ENCODE results near the gene AGBL5. TPM values are rescaled to one million over a fixed set of nuclear protein-coding genes. Genes with fewer than 3 reads are reported as not detected.

The AGBL5 gene
- total RNA-seq, 1 donor from 2014 or later: 18.9 TPM

- Histone ChIP-seq H3K9me3 (no peaks in the 10 kb centered on the region), H3K36me3 (no peaks in the 10 kb centered on the region), H3K4me3 (no peak overlapping the region), H3K4me1 (no peaks in the 10 kb centered on the region), H3K27me3 (ENCODE audit: low read depth) (no peaks in the 10 kb centered on the region), H3K27ac (no peak overlapping the region)
- DNase-seq (no peak), ATAC-seq (no peak)
- intact Hi-C loops (cut with DNase I): no loop called here
- TF ChIP-seq CTCF (IDR thresholded peaks at IDR 0.05): no peak
These were observed 43.8 kb upstream of the AGBL5 start for GRCh38 chr2:27007416-27008374.

GRCh38 chr2:27008678-27009077, 42.8 kb upstream of the AGBL5 start:
- H3K4me1 ChIP-seq: no peaks in the 10 kb centered on the region
- no peaks in the 10 kb centered on the region for H3K9me3 ChIP-seq
- no peak for TF ChIP-seq CTCF (IDR thresholded peaks at IDR 0.05)
- no peaks in the 10 kb centered on the region for H3K27me3 ChIP-seq (ENCODE audit: low read depth)
- no peaks in the 10 kb centered on the region for H3K36me3 ChIP-seq
- DNase-seq (no peak), ATAC-seq (no peak)
- H3K27ac ChIP-seq: no peak overlapping the region
- intact Hi-C loops (cut with DNase I): no loop called here
- H3K4me3 ChIP-seq: no peak overlapping the region

- no peaks in the 10 kb centered on the region for H3K36me3 ChIP-seq
- H3K9me3 ChIP-seq: no peaks in the 10 kb centered on the region
- no peaks in the 10 kb centered on the region for H3K27me3 ChIP-seq (ENCODE audit: low read depth)
- H3K4me3 ChIP-seq: no peak overlapping the region
- ATAC-seq (no peak), DNase-seq (no peak)
- TF ChIP-seq CTCF (IDR thresholded peaks at IDR 0.05): no peak
- no peaks in the 10 kb centered on the region for H3K4me1 ChIP-seq
- intact Hi-C loops (cut with DNase I): no loop called here
- no peak overlapping the region for H3K27ac ChIP-seq
These were observed 42.4 kb upstream of the AGBL5 start for GRCh38 chr2:27009083-27009482.

GRCh38 chr2:27009716-27010115, 41.8 kb upstream of the AGBL5 start:
- Histone ChIP-seq H3K36me3 (no peaks in the 10 kb centered on the region), H3K4me1 (no peaks in the 10 kb centered on the region), H3K9me3 (no peaks in the 10 kb centered on the region), H3K27me3 (ENCODE audit: low read depth) (no peaks in the 10 kb centered on the region), H3K27ac (no peak overlapping the region), H3K4me3 (no peak overlapping the region)
- ATAC-seq (no peak), DNase-seq (no peak)
- no peak for TF ChIP-seq CTCF (IDR thresholded peaks at IDR 0.05)
- intact Hi-C loops (cut with DNase I): no loop called here

- no peak for ATAC-seq
- Histone ChIP-seq H3K4me1 (peaks cover 3% of the 10 kb centered on the region), H3K27me3 (ENCODE audit: low read depth) (no peaks in the 10 kb centered on the region), H3K36me3 (no peaks in the 10 kb centered on the region), H3K4me3 (no peak overlapping the region), H3K27ac (no peak overlapping the region), H3K9me3 (no peaks in the 10 kb centered on the region)
- intact Hi-C loops (cut with DNase I): no loop called here
- no peak for DNase-seq
- TF ChIP-seq CTCF (IDR thresholded peaks at IDR 0.05): no peak
These were observed 41.3 kb upstream of the AGBL5 start for GRCh38 chr2:27010139-27010538.

All from lower lobe of right lung (tissue), 2 donors.